ENCODE results near the gene ZRANB1.

Gene ZRANB1

GRCh38 chr10:125024497-125025234 is 82.7 kb downstream of the ZRANB1 start:
- no peak overlapping the region for H3K4me3 ChIP-seq (ENCODE audit: low read depth, low read length)
- no peak for TF ChIP-seq CTCF (IDR thresholded peaks at IDR 0.05; ENCODE audit: low read depth, low read length, missing control alignments)
- no peak for DNase-seq (ENCODE audit: low read depth)

- H3K4me3 ChIP-seq (ENCODE audit: low read depth, low read length): no peak overlapping the region
- TF ChIP-seq CTCF (IDR thresholded peaks at IDR 0.05; ENCODE audit: low read depth, low read length, missing control alignments): no peak
- no peak for DNase-seq (ENCODE audit: low read depth)
Observed at GRCh38 chr10:125025341-125025740, 83.4 kb downstream of the ZRANB1 start.

- TF ChIP-seq CTCF (IDR thresholded peaks at IDR 0.05; ENCODE audit: low read depth, low read length, missing control alignments): no peak
- H3K4me3 ChIP-seq (ENCODE audit: low read depth, low read length): no peak overlapping the region
- no peak for DNase-seq (ENCODE audit: low read depth)
Observed at GRCh38 chr10:125026036-125026931, 84.4 kb downstream of the ZRANB1 start.

GRCh38 chr10:125026974-125027735 is 85.2 kb downstream of the ZRANB1 start:
- no peak overlapping the region for H3K4me3 ChIP-seq (ENCODE audit: low read depth, low read length)
- DNase-seq (ENCODE audit: low read depth): no peak
- no peak for TF ChIP-seq CTCF (IDR thresholded peaks at IDR 0.05; ENCODE audit: low read depth, low read length, missing control alignments)

GRCh38 chr10:125027871-125028869 is 86.2 kb downstream of the ZRANB1 start:
- no peak for DNase-seq (ENCODE audit: low read depth)
- no peak for TF ChIP-seq CTCF (IDR thresholded peaks at IDR 0.05; ENCODE audit: low read depth, low read length, missing control alignments)

More at GRCh38 chr10:125027871-125028869, 86.2 kb downstream of the ZRANB1 start:
- H3K4me3 ChIP-seq (ENCODE audit: low read depth, low read length): no peak overlapping the region

Data from GM12864 (cell line).